GM12872 (cell line): ENCODE results near the gene AHNAK.

Experiments used
- CTCF ChIP-seq: IDR thresholded peaks from 3 replicates; pipeline ENCODE4 v1.5.1; 2011; ENCODE audit warnings: low read depth, mild to moderate bottlenecking, low read length, moderate library complexity; ENCODE audit not compliant: insufficient read depth

AHNAK gene

GRCh38 chr11:62540804-62541701, 5.6 kb downstream of the AHNAK start:
- no peak for TF ChIP-seq CTCF

- no peak for TF ChIP-seq CTCF
These were observed 7.2 kb downstream of the AHNAK start for GRCh38 chr11:62539238-62539925.

DNA sequence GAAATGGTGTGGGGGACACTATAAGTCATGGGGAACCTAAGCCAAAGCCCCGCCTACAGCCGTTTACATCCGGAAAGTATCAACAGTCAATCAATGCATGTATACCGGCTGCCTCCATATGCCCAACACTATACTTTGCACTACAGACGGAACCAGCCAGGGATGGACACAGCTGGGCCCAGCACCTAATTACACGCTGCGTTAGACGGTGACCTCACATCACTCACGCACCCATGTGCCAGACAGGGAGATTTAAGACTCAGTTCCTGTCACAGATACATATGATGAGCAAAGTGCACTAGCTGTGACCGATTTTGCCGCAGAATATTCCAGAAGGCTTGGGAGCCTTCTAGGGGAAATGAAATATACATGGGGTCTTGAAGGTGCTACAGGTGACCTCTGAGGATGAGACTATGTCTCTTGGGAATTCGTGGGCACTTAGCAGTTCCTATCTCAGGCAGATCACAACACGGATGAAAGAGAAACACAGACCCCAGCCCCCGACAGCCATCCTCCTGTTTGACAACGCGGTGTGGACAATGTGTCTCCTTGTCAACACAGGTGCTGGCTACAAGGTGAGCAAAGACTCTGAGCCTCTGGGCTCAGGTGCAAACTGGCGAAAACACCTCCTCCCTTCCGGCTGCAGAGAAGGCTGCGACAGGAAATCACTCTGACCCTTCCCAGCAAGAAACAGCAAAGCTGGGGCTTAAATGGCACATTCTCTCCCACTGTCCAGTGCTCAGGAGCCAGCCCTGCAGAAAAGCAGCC, 8.0 kb downstream of the AHNAK start:
- TF ChIP-seq CTCF, result no peak

DNA sequence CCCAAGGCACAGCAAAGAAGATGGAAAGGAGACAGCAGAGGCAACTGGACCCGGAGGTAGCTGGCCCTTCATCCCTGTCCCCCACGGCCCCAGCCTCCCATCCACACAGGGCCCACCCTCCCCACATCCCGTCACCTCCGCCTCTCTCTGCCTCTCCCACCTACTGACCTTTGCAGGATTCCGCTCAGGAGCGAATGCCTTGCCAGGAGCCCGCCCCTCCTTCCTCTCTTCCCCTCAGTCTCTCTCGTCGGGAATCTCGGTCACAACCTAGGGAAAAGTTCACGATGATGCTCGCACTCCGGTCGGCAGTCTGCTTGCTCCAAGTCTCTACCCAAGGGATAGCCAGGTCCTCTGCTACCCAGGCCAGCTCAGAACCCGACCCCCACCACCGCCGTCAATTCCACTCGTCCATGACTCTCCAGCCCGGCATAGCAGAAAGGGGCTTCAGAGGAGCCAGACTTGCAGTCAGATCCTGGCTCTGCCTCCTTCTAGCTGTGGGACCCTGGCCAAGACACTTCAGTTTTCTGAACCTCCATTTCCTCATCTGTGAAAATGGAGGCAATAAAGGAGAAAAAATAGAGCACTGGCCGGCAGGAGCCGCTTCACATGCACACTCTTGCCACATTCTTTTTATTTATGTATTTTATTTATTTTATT, 10.2 kb downstream of the AHNAK start:
- TF ChIP-seq CTCF, result no peak

DNA sequence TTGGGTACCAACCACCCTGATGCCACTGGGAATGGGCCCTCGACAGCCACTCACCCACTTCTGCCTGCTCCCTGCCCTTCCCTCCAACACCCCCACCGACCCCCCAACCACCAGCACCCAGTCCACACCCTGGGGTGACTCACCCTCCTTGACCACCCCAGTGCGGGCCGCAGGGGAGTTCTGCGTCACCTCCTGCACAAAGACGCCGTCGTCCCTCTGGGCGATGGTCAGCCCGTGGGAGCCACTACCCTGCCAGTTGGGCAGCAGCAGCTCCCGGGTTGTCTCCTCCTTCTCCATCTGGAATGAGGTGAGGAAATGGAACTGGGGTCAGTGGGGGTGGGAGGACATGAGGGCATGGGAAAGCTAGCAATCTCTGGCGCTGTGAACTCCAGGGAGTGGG, 10.8 kb downstream of the AHNAK start:
- TF ChIP-seq CTCF, result no peak

GRCh38 chr11:62534779-62535545, 11.6 kb downstream of the AHNAK start:
- no peak for TF ChIP-seq CTCF
